Stomach (tissue), 9 donors: ENCODE measurements around the gene WWOX. TPM values are rescaled to one million over a fixed set of nuclear protein-coding genes. Genes with fewer than 3 reads are reported as not detected.

Experiments
- DNase-seq, 2 donors: peaks; one replicate each; pipeline versions ENCODE4 v3.0.0 to v3.0.0-alpha.2; 2013 to 2019
- H3K27ac ChIP-seq, 5 donors: fragments of 200-600 bp in 4 of 5; sonication (generic) in 4 of 5; one replicate each; pipeline ENCODE4 v1.5.1; 2013 to 2019; ENCODE audit warnings: mild to moderate bottlenecking in 1 of 5, moderate library complexity in 1 of 5
- H3K27me3 ChIP-seq, 3 donors: fragments of 200-600 bp; sonication (generic); one replicate each; pipeline ENCODE4 v1.5.1; 2017 to 2019; ENCODE audit warnings: mixed run types in 1 of 3
- H3K36me3 ChIP-seq, 4 donors: fragments of 200-600 bp; sonication (generic); 1 replicate in 3 of 4; 2 replicates in 1 of 4; pipeline ENCODE4 v1.5.1; 2016 to 2019
- H3K4me1 ChIP-seq, 4 donors: fragments of 200-600 bp; sonication (generic); one replicate each; pipeline ENCODE4 v1.5.1; 2016 to 2019
- H3K4me3 ChIP-seq, 4 donors: fragments of 200-600 bp; sonication (generic) in 3 of 4; one replicate each; pipeline ENCODE4 v1.5.1; 2016 to 2019; ENCODE audit warnings: mild to moderate bottlenecking in 1 of 4
- H3K9me3 ChIP-seq, 4 donors: fragments of 200-600 bp; sonication (generic); one replicate each; pipeline ENCODE4 v1.5.1; 2016 to 2019
- CTCF ChIP-seq, 7 experiments: fragments of 450-650 bp in 4 of 7; fragments of 200-600 bp in 3 of 7; sonication (generic) in 3 of 7; IDR thresholded peaks; one replicate each; pipeline ENCODE4 v1.5.1; 2016 to 2019; ENCODE audit warnings: antibody characterized with exemption in 7 of 7, control low read depth in 2 of 7, mild to moderate bottlenecking in 1 of 7
- EP300 ChIP-seq: sonication (generic); formaldehyde crosslinking; IDR thresholded peaks from one replicate; pipeline ENCODE4 v1.6.1; 2017; ENCODE audit warnings: antibody characterized with exemption
- POLR2A ChIP-seq, 4 donors: fragments of 450-650 bp; IDR thresholded peaks; one replicate each; pipeline ENCODE4 v1.6.1; 2016; ENCODE audit warnings: antibody characterized with exemption in 4 of 4, control low read depth in 2 of 4, mild to moderate bottlenecking in 1 of 4, moderate library complexity in 1 of 4
- POLR2AphosphoS5 ChIP-seq, 3 donors: sonication (generic); formaldehyde crosslinking; IDR thresholded peaks; one replicate each; pipeline ENCODE4 v1.6.1; 2016; ENCODE audit warnings: antibody characterized with exemption in 3 of 3
- WGBS, 5 donors: extraction: QIAGEN DNeasy Blood & Tissue Kit in 3 of 5; methylation state at CpG; one replicate each; pipeline versions ENCODE4 v1.1.5 to v1.1.7; 2013 to 2018; 5-methylcytosine and 5-hydroxymethylcytosine counted together
- intact Hi-C: fragments of 100-400 bp; cut with DNase I; formaldehyde crosslinking; loops from one replicate; pipeline ENCODE4 v1.15.1; 2023; ENCODE audit warnings: low total_unique reads
- polyA plus RNA-seq, 3 donors: library from polyadenylated mRNA; stranded (reverse); fragments of 200-250 nt; gene quantifications; one replicate each; pipeline ENCODE4 v1.2.3, GENCODE V29; 2013
- total RNA-seq, 5 donors: library from RNA; depleted of rRNA; stranded (reverse); fragments of >200 nt; gene quantifications; one replicate each; pipeline versions ENCODE4 v1.1.0 to v1.2.3, GENCODE V29; 2014 to 2016
- donor health status: healthy with polysubstance abuse.
- donor health status: Bipolar disorder and iron deficiency.
- donor health status: healthy.

WWOX gene
- total and polyA plus RNA-seq, 8 donors, result 7.7 to 129 (median 48.7) TPM

- Histone ChIP-seq H3K36me3 (no peaks in the 10 kb centered on the region), H3K9me3 (no peaks in the 10 kb centered on the region), H3K27ac (no peak overlapping the region), H3K27me3 (no peaks in the 10 kb centered on the region), H3K4me1 (peaks cover 0 to 9% (median 0%) of the 10 kb centered on the region in 4 donors), H3K4me3 (no peak overlapping the region)
- intact Hi-C loops, result no loop called here
- DNase-seq, result no peak
- TF ChIP-seq EP300 (no peak), POLR2A (IDR thresholded peaks at IDR 0.05) (no peak), CTCF (IDR thresholded peaks at IDR 0.05) (no peak), POLR2AphosphoS5 (IDR thresholded peaks at IDR 0.05) (no peak)
- WGBS, 5 donors, result 84 to 95% (median 93%) methylated on average over 2 to 5 of the region's 5 CpGs
These were observed 176.0 kb downstream of the WWOX start for GRCh38 chr16:78275420-78275819.

GRCh38 chr16:78277321-78278055 is 178.0 kb downstream of the WWOX start:
- no peak overlapping the region for H3K27ac ChIP-seq
- TF ChIP-seq POLR2A (IDR thresholded peaks at IDR 0.05) (no peak), POLR2AphosphoS5 (IDR thresholded peaks at IDR 0.05) (no peak), CTCF (IDR thresholded peaks at IDR 0.05) (no peak), EP300 (no peak)
- DNase-seq, result no peak
- intact Hi-C loops, result no loop called here
- peaks cover 0 to 9% (median 0%) of the 10 kb centered on the region in 4 donors for H3K4me1 ChIP-seq
- H3K9me3 ChIP-seq, result no peaks in the 10 kb centered on the region
- no peaks in the 10 kb centered on the region for H3K27me3 ChIP-seq
- no peaks in the 10 kb centered on the region for H3K36me3 ChIP-seq
- no peak overlapping the region for H3K4me3 ChIP-seq
- 27 to 72% (median 52%) methylated on average over 12 of the region's 12 CpGs for WGBS, 5 donors

GRCh38 chr16:78278056-78278450 is 178.6 kb downstream of the WWOX start:
- no peak for TF ChIP-seq CTCF (IDR thresholded peaks at IDR 0.05)
- no peak for TF ChIP-seq POLR2A (IDR thresholded peaks at IDR 0.05)
- no peak for TF ChIP-seq EP300
- WGBS, 5 donors, result 93 to 98% (median 96%) methylated on average over 3 of the region's 3 CpGs
- intact Hi-C loops, result no loop called here

GRCh38 chr16:78281115-78281514 is 181.7 kb downstream of the WWOX start:
- Histone ChIP-seq H3K4me3 (no peak overlapping the region), H3K27me3 (no peaks in the 10 kb centered on the region), H3K9me3 (no peaks in the 10 kb centered on the region), H3K36me3 (no peaks in the 10 kb centered on the region), H3K27ac (no peak overlapping the region), H3K4me1 (peaks cover 0 to 9% (median 0%) of the 10 kb centered on the region in 4 donors)
- no peak for DNase-seq
- TF ChIP-seq POLR2A (IDR thresholded peaks at IDR 0.05) (no peak), EP300 (no peak), CTCF (IDR thresholded peaks at IDR 0.05) (no peak), POLR2AphosphoS5 (IDR thresholded peaks at IDR 0.05) (no peak)
- intact Hi-C loops, result no loop called here
- 64 to 90% (median 77%) methylated on average over 6 of the region's 6 CpGs for WGBS, 5 donors

More at GRCh38 chr16:78278056-78278450, 178.6 kb downstream of the WWOX start:
- Histone ChIP-seq H3K4me3 (no peak overlapping the region), H3K27me3 (no peaks in the 10 kb centered on the region), H3K27ac (no peak overlapping the region), H3K4me1 (peaks cover 0 to 9% (median 0%) of the 10 kb centered on the region in 4 donors), H3K36me3 (no peaks in the 10 kb centered on the region), H3K9me3 (no peaks in the 10 kb centered on the region)
- DNase-seq, result no peak
